ENCODE results near the gene GADD45A.

Gene GADD45A

DNA sequence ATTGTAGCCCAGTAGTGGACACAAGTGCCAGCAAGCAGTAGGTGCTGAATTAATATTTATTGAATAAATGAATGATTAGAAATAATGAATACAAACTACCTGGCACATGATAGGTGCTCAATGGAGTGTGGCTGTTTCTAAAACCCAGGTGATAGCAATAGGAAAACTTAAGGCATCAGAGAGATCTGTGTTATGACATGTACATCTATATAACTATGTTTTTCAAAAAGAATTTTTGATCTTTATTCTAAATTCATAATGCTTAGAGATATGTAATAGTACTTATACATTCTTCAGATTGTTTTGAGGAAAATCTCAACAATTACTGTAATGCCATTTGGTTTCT is 5.0 kb downstream of the GADD45A start:
- DNase-seq: no peak

DNA sequence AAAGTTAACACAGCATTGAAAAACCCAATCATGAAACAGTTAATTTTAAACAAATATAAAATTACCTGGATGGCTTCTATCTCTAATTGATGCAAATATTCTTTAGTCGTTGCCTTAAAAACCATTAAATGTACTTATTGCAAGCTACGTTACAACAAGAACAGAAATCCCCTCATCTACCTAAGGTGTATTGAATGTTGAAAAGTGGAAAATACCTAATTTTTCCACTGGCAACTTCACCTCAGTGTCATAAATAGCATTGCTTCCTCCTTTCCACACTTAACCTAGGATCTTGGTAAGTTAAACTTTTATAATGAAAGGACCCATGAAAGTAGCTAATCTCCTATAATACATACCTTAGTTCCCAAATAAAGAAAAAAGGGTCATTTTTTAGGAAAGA is 5.4 kb downstream of the GADD45A start:
- no peak for DNase-seq

DNA sequence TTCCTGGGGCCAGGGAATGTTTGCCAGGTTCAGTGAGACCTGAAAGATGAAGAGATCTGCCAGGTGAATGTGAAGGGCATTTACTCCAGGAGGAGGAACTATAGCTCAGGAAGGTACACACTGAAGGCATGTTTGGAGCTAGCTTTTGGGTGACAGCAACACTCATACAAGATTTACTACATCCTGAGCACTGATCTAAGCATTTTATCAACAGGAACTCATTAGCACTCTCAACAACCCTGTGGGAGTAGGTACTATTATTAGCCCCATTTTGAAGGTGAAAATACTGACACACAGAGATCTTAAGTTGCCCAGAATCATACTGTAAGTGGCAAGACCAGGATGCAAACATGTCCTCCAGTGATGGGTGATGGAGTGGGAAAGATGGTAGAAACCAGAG is 6.7 kb downstream of the GADD45A start:
- no peak for DNase-seq

DNA sequence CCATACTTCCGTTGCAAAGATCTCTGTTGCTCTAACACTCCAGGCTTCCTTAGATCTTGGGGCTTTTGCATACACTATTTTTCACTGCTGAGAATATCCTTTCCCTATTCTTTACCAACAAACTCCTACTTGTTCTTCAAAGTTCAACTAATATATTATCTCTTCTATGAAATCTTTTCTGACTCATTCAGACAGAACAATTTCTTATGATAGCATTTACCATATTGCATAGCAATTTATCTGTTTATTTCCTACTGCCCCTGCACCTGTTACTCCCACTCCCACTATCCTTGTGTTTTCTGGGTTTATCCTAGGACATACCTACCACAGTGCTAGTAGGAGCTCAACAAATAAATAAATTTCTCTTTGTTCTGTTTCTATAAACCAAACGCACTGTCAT is 11.0 kb downstream of the GADD45A start:
- no peak for DNase-seq

DNA sequence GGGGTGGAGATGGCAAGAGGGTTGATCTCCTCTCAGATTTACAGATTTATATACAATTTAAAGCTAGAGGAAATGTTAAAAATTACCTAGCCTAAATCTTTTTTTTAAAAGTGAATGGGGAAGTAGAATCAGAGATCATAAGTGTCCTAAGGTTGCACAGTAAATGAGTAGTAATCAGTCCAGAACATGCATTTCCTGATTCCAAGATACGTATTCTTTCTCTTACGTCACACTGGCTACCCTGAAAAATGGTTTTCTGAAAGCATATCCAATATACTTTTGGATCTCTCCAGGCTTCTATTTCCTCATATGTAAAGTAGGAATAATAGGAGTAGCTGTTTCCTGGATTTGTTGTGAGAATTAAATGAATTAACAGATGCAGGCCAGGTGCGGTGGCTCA is 11.7 kb downstream of the GADD45A start:
- DNase-seq: no peak

DNA sequence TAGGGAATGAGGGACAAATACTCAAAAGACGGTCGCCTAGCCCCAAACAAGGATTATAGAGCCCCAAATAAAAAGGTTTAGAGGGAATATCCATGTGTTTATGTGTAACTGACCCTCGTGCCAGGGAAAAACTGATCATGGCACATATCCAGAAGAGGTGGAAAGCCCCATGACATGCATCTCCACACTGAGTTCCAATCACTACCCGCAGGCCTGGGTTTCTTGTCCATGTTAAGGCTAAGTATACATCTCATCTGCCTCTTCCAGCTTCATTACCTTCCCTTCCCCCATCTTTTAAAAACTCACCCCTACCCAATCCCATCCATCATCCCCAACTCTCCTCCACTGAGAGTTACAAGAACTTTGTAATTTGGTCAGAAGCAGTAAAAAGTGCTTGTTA is 15.2 kb downstream of the GADD45A start:
- DNase-seq: no peak

DNA sequence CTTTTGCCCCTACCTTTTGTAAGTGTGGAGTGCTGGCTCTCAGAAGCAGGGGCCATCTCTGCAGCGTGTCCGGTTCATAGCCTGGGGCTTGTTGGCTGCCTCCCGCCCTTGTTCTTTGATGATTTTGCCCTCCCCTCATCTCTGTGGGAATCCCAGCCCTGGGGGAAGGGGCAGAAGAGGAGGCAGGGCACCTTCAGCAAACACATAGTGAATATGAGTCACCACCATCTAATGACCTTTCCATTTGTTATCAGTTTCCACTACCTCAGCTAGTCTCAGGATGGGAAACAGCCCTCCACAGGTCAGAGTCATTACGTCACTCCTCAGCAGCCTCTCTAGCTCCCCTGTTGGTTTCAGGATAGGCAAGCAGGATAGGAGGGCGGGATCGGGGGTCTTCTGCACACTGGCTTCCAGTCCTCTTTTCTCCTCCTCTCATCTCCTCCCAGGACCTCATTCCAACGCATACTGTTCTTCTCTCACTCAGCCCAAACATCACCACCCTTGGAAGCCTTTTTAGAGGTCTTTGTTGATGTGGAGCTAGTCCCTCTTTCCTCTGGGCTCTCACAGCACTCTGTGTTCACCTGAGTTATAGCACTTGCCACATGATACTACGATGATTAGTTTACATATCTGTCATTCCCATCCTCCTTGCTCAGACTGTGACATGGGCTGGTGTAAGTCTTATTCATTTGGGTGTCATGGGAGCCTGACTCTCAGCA is 15.8 kb downstream of the GADD45A start:
- no peak for DNase-seq

DNA sequence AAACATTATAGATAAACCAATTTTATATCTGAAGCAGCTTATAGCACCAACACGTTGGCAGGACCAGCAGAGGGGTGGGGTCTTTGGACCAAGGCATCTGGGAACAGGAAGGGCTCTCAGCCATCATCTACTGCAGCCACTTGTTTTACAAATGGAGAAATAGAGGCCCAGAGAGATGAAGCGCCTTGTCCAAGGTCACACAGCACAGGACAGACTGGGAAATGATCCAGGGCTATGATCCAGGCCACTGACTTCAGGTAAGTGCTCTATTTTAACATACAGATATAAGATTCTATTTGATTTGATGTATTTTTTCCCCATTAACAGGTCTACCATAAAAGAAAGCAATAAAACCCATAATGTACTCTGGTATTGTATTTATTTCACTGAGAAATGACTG is 16.9 kb downstream of the GADD45A start:
- DNase-seq: no peak

DNA sequence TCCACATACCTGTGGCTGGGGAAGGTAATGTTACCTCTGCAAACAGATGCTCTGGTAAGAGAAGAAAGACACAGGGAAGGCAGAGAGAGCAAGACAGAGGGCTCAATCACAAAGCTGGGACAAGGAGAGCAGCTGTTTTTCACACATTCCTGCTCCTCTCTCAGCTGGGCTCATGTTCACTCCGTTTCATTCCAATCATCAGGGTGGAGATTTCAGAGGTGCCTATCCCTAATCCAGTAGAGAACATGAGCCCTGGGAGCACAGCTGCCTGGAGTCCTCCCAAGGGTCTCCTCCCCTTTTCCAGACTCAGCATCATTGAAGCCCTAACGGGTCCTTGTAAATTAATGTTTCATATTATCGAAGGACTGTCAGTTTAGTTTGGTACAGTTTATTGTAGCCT is 19.4 kb downstream of the GADD45A start:
- no peak for DNase-seq

DNA sequence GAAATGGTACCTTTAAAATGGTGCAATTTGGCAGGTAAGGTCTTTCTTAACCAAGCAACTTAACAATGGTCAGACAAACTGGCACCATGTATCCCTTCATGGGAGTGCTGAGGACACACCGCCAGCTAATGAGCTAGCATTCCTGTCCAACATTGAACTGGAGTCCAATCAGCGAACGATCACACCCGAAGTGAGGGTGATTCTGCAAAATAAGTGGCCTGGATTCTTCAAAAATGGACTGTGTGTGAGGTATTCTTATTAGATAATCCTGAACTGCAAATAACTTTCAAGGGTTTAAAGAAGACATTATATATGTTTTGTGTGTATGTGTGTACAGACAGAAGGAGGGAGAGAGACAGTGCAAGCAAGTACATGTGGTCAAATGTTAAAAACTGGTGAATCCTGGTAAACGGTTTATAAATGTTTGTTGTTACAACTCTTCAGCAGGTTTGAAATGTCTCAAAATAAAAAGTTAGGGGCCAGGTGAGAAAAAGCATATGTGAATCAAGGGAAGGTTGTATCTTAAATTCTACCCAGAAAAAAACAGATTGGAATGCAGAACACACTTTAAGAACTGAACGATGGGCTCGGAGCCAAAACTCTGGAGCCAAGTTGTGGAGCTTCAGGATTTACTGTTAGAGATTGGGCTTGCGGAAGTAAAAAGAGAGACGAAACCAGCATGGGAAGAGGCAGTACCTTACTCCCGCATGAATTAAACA is 20.9 kb downstream of the GADD45A start:
- no peak for DNase-seq

DNA sequence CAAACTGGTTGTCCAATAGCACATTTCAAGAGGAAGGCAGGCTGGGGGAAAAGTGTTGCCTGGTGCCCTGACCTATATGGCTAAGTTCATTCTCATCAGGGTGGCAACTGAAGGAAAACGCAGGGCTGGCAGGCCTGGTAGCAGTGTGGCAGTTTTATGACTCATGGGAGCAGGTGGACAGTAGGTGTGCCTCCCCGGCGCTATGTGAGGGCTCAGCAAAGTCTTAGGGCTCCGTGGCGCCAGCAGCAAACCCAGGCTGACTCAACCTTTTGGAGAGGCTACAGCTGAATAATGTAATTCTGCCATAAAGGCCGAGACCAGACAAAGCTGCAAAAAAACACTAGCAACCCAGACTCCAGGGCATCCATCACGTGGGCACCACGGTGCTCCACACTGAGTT is 23.6 kb downstream of the GADD45A start:
- DNase-seq: peak; percentile 63

DNA sequence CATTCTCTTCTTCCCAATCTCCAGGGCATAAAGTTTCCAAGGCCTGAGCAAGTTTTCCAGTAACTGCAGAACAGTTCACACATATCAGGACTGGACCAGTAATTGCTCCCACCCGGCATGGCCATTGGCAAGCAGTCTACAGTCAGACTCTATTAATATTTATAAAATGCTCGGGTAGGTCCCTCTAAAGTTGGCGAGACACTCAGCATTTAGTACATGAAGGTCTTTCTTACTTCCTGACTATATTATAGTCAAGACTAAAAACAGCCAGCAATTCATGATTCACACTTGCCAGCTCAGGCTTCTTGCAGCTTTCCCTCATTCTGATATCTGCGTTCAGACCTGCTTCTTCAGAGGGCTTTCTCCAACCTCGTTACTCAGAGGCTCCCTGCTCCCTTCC is 25.4 kb downstream of the GADD45A start:
- DNase-seq: no peak

DNA sequence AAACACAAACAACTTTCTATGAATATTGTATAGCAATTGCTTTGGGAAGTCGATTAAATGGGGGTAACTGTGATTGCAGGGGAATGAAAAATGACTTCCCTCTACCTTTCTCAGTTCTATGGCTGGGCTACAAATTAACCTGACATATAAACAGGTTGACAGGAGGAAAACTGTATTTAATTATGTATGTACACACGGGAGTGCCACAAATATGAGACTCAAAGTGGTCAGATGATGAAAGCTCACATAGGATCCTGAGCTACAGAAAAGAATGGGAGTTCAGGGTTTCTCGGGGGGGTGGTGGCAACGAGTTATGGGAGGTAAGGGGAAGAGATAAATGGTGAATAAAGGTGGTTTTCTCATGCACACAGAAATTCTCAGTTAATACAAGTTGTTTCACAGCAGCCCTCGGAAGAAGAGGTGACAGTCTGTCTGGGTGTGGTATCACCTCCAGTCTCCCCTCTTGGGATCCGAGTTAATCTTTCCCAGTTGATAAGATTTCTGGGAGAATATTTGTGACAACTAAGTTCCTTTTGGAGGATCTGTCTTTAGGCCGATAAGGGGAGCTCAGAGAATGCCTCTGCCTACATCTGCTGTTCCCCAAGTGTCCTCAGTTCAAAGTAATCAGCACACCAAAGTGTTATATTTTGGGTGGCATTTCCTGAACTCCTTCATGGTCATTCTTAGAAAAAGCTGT is 26.3 kb downstream of the GADD45A start:
- DNase-seq: no peak

DNA sequence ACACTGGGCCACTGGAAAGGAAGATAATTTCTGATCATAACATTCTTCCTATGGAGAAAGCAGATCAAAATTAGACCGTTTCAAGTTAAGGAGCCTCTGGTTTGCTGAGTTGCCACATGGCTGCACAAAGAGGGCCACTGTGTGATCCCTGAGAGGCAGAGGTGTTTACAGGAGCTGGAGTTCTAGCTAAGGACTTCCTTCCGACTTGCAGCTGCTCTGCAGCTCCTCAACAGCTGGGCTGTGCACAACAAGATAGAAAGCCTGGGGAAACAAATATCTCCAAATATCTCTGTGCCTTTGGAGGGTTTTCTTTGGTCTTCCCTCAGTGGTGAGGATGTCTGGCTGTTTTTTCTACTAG is 26.8 kb downstream of the GADD45A start:
- no peak for DNase-seq

DNA sequence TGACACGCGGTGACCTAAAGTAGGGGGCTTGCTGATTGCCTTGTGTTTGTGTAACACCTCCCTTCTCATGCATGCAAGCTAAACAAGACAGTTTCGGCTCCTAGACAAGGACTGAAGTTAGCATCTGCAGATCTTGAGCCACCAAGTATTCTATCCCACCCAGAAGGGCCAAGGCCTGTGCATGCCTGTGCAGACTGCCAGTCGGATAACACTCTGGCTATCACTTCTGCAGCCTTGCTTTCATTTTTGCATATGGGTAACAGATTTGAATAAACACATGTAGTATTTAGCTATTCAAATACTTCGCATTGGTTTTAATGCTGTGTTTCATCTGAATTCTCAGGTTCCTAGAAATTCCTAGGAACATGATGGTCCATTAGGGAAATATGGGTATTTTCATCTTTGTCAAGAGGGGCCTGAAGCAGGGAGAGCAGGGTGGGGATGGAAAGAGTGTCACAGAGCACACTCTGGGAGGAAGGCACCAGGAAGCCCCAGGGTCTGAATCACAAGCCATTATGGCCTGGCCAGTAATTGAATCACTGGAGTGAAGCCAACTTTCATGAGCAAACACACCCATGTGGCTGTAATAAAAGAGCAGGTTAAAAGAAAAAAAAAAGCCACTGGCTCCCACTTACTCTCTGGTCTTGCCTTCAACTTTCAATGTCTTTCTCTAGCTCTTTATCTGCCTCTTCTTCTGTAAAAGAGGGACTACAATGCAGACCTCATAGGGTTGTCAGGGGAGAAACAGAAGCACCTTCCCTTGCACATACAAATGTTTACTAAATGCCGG is 28.3 kb downstream of the GADD45A start:
- peak; percentile 75 for DNase-seq

DNA sequence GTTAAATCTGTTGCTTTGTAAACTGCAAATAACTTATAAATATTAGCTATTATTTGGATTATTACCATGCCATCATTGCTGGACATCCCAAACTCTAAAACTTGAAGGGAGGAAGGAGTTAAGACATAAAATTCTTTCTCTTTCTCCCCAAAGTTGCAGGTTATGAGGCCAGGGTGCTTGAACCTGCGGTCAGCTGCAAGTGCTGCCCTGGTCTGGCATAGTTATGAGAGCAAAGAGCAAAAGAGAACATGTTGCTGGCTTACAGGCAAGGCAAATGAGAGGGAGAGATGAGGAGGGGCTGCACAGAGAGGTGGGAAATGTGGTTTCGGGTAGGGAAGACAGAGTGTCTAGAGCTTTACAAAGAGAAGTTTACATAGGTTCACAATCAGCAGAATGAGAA is 30.8 kb downstream of the GADD45A start:
- DNase-seq: no peak

DNA sequence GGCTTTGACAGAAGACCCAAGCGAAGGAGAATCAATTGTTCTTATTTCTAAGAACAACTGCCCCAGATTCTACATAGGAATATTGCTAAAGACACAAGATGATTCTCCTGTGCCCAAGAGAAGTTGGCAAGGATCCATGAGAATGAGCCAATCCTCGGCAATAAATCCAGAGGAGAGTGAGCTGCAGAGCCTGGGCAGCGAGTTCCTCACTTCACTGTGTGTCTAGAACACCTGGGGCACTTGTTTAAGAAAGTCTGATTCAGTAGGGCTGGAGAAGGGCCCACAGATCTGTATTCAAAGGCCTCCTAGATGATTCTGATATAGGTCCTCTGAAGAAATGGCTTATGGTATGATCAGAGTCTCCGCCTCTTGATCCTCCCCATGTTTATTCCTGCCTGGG is 31.8 kb downstream of the GADD45A start:
- DNase-seq: no peak

DNA sequence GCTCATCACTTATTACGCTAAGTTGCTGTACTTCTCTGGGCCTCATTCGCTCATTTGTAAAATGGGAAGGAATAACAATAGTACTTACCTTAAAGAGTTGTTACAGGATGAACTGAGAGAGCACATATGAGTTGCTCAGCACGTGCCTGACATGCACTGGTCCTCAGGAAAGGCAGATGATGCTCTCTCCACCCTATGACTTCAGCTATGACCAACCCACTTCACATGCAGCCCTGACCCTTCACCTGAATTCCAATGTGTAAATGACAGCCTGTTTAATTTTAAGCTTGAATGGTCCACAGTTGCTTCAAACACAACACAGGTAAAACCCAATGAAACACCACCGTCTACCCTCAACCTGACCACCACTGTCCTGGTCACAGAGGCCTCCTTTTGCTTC is 32.9 kb downstream of the GADD45A start:
- DNase-seq: no peak

DNA sequence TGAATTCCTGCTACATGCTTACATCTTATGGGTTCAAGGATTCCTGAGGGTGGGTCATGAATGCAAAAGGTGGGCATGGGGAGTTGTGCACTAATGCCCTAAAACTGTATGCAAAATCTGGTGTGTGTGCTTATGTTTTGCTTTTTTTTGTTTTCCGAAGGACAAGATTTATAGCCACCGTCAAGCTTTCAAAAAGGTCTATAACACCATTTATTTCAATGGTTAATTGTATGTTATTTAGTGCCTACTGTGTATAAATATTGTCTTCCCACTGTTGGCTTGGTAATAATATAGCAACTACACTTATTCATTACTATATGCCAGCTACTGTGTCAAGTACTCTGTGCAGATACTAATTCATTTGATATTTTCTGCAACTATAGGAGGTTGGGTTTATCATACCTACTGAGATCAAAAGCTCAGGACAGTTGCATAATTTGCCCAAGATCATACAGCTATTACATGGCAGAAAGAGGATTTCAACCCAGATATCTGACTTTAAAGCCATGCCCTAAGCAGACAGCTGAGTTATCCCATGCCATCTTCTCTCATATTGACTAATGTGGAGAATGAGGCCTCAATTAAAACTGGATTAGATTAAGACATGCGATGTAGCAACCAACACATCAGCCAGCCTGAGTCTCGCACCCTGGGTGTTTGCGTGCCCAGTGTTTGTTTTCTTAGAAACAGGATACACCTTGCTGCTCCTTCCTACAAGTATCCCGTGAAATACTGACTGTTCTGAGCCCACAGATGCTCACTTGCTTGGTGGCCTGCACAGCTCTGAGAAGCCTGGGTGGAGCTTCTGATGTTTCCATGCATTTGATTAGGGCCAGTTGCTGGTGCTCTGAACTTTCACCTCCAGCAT is 34.6 kb downstream of the GADD45A start:
- DNase-seq: no peak

DNA sequence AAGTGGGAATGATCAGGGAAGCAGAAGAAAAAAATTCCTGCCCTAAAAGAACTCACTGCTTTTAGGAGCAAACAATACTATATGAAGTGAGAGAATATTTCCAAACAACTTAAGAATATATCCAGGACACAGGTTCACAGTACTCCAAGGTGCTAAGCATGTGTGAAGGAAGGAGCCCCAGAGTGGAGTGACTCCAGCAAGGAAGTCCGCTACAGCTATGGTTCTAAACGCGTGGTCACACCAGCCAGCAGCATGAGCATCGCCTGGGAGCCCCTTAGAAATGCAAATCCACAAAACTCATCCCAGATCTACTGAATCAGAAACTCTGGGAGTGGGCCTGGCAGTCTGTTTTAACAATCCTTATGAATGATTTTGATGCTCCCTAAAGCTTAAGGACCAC is 36.1 kb downstream of the GADD45A start:
- no peak for DNase-seq

DNA sequence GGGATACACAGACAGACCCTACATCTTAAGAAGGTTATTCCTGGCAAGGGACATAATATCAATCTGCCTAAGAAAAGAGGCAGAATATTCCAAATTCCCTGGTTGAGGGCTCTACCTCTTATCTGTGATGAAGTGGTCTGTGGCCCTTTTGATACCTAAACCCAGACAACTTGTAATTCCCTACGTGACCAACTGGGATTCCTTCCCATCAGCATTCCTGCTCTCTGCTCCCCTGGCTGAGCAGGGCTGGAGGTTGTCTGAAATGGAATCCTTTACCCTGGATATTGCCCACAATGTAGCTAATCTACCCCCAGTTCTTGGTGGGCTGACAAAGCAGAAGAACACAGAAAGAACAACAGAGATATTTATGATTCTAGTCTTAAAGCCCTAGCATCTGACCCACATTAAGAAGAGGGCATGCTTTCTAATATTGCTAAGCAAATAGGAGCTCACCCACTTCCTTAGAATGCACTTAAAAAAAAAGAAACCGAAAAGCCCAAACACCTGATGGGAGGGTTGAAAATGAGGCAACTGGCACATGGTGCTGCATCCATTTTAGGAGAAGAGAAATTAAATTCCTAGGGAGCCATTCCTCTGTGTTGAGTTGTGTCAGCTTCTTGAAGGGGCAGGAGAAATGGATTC is 36.8 kb downstream of the GADD45A start:
- no peak for DNase-seq

DNA sequence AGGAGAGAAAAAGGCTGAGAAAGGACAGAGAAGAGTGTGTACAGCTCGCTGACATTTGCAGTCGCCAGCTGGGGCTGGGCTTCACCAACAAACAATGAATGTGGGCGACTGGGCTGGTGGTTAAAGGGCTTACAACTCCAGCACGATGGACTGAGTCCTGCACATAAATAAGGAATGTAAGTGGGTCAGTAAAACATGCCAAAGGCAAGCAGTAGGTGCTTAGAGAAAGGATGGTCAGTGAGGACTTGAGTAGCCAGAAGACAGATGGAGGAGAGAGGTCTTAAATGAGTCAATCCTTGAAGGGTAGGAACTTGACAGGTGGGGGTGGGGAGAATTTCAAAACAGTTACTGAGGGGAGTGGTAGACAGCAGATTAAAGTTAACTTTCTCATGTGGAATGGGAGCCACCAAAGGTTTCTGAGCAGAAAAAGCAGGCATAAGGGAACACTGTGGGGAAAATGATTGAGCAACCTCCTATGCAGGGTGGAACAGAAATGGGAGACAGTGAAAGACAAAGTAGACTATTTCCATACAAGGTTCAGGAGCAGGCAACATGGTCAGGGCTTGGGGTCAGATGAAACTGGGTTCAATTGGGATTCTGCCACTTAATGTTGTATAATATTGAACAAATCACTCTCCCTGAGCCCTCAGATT is 37.4 kb downstream of the GADD45A start:
- DNase-seq: no peak
